Endothelial cell of umbilical vein (primary cell): ENCODE results near the gene SUGCT. TPM values are rescaled to one million over a fixed set of nuclear protein-coding genes. Genes with fewer than 3 reads are reported as not detected.

Source experiments
- BruUV-seq: library from RNA; stranded (reverse); fragments of 400-500 nt; replicated peaks from 2 replicates; lab custom pipeline; 2021; lab: Mats Ljungman, UMichigan
- CTCF ChIA-PET: fragments of 300-600, 350-600 bp; sonication (Branson Sonifier 250); formaldehyde crosslinking; loops from one replicate; lab custom pipeline; 2021; ENCODE audit warnings: antibody characterized with exemption, inconsistent platforms; lab: Charles Lee
- POLR2A ChIA-PET: fragments of 300-600, 350-600 bp; sonication (Branson Sonifier 250); formaldehyde crosslinking; loops from one replicate; lab custom pipeline; 2021; ENCODE audit warnings: antibody characterized with exemption, inconsistent platforms; lab: Charles Lee
- DNase-seq: peaks from one replicate; pipeline ENCODE4 v3.0.0-alpha.2; 2011; ENCODE audit warnings: low read depth, low spot score
- FAIRE-seq: peaks from 2 replicates; lab custom pipeline; 2011; peaks lifted over from hg19 to GRCh38; lab: Jason Lieb, UNC
- H2AFZ ChIP-seq: 2 replicates; pipeline ENCODE4 v1.6.0; 2012; ENCODE audit warnings: low read depth, low read length, control low read depth, inconsistent platforms
- H3K27ac ChIP-seq: 2 replicates; pipeline ENCODE4 v1.5.1; 2011; ENCODE audit warnings: low read depth, mild to moderate bottlenecking, control low read depth, low read length, moderate library complexity; ENCODE audit not compliant: insufficient read depth
- H3K27me3 ChIP-seq, 2 experiments: 2 replicates each; pipeline versions ENCODE4 v1.6.0 to v1.6.1; 2011; ENCODE audit warnings: low read length in 2 of 2, mixed read lengths in 1 of 2; ENCODE audit not compliant: control insufficient read depth in 2 of 2, insufficient read depth in 2 of 2
- H3K36me3 ChIP-seq, 2 experiments: 2 replicates in 1 of 2; 3 replicates in 1 of 2; pipeline ENCODE4 v1.5.1; 2011; ENCODE audit warnings: low read length in 2 of 2, mild to moderate bottlenecking in 1 of 2, moderate library complexity in 1 of 2; ENCODE audit not compliant: control insufficient read depth in 2 of 2, insufficient read depth in 2 of 2; ENCODE audit errors: extremely low read depth in 1 of 2
- H3K4me1 ChIP-seq: 3 replicates; pipeline ENCODE4 v1.5.1; 2011; ENCODE audit warnings: mild to moderate bottlenecking, low read length; ENCODE audit not compliant: control insufficient read depth, insufficient read depth; ENCODE audit errors: extremely low read depth
- H3K4me2 ChIP-seq: 2 replicates; pipeline ENCODE4 v1.6.1; 2011; ENCODE audit warnings: low read length, control low read depth, mixed read lengths; ENCODE audit not compliant: insufficient read depth
- H3K4me3 ChIP-seq, 3 experiments: fragments of 200-600 bp in 1 of 3; sonication (generic), shearing (Covaris generic) in 1 of 3; replicated peaks in 1 of 3; 2 replicates each; pipeline ENCODE4 v1.5.1; 2011 to 2016; ENCODE audit warnings: control low read depth in 3 of 3, low read length in 3 of 3, mild to moderate bottlenecking in 2 of 3, inconsistent platforms in 1 of 3, low read depth in 1 of 3, moderate library complexity in 1 of 3; ENCODE audit not compliant: insufficient read depth in 1 of 3
- H3K79me2 ChIP-seq: 2 replicates; pipeline ENCODE4 v1.6.0; 2012; ENCODE audit warnings: low read length, inconsistent platforms; ENCODE audit not compliant: control insufficient read depth, insufficient read depth
- H3K9ac ChIP-seq: replicated peaks from 2 replicates; pipeline ENCODE3; 2011; ENCODE audit warnings: low read length, control low read depth; ENCODE audit not compliant: insufficient read depth; ENCODE audit errors: extremely low read depth
- H3K9me1 ChIP-seq: replicated peaks from 3 replicates; pipeline ENCODE4 v1.6.0; 2011; ENCODE audit warnings: mild to moderate bottlenecking, low read length; ENCODE audit not compliant: control insufficient read depth, insufficient read depth; ENCODE audit errors: extremely low read depth
- H3K9me3 ChIP-seq: replicated peaks from 2 replicates; pipeline ENCODE4 v1.5.1; 2012; ENCODE audit warnings: low read length, inconsistent platforms; ENCODE audit not compliant: control insufficient read depth, insufficient read depth
- H4K20me1 ChIP-seq: replicated peaks from 2 replicates; pipeline ENCODE3; 2011; ENCODE audit warnings: mild to moderate bottlenecking, low read length; ENCODE audit not compliant: control insufficient read depth, insufficient read depth; ENCODE audit errors: extremely low read depth
- CTCF ChIP-seq, 2 donors: IDR thresholded peaks; 1 replicate in 1 of 2; 2 replicates in 1 of 2; pipeline ENCODE4 v1.5.1; 2011; ENCODE audit warnings: low read length in 2 of 2, mild to moderate bottlenecking in 2 of 2, moderate library complexity in 2 of 2, control low read depth in 1 of 2, inconsistent platforms in 1 of 2, low read depth in 1 of 2; ENCODE audit not compliant: insufficient read depth in 1 of 2; ENCODE audit errors: extremely low read depth in 1 of 2
- EZH2 ChIP-seq: IDR thresholded peaks from 2 replicates; pipeline ENCODE4 v1.6.1; 2012; ENCODE audit warnings: borderline replicate concordance, low read depth, mild to moderate bottlenecking, moderate library complexity, low read length, inconsistent platforms; ENCODE audit not compliant: severe bottlenecking
- FOS ChIP-seq: IDR thresholded peaks from 2 replicates; pipeline ENCODE4 v1.6.1; 2011; ENCODE audit warnings: mild to moderate bottlenecking, low read length, moderate library complexity, borderline replicate concordance; ENCODE audit not compliant: insufficient read depth
- GATA2 ChIP-seq: IDR thresholded peaks from 2 replicates; pipeline ENCODE4 v1.7.0; 2011; ENCODE audit warnings: low read depth, mild to moderate bottlenecking, moderate library complexity, mixed read lengths, low read length; ENCODE audit not compliant: insufficient read length, insufficient read depth
- JUN ChIP-seq: IDR thresholded peaks from 2 replicates; pipeline ENCODE4 v1.6.1; 2011; ENCODE audit warnings: borderline replicate concordance, low read depth; ENCODE audit not compliant: insufficient read length, insufficient read depth
- MAX ChIP-seq: IDR thresholded peaks from 2 replicates; pipeline ENCODE4 v1.6.1; 2011; ENCODE audit not compliant: insufficient read depth, insufficient read length
- MYC ChIP-seq: IDR thresholded peaks from one replicate; pipeline ENCODE4 v1.6.1; 2011; ENCODE audit warnings: mild to moderate bottlenecking, low read depth, low read length
- POLR2A ChIP-seq: IDR thresholded peaks from 2 replicates; pipeline ENCODE4 v1.6.1; 2012; ENCODE audit warnings: low read depth, mild to moderate bottlenecking, control low read depth, low read length
- POLR2AphosphoS5 ChIP-seq: IDR thresholded peaks from 2 replicates; pipeline ENCODE4 v1.6.1; 2012; ENCODE audit warnings: low read depth, mild to moderate bottlenecking, control low read depth, low read length, moderate library complexity; ENCODE audit not compliant: insufficient read depth
- dilution Hi-C: fragments of 300-500 bp; cut with MboI; formaldehyde crosslinking; loops from one replicate; pipeline ENCODE4 v1.15.0; 2019; ENCODE audit warnings: low sequenced_read_pairs; ENCODE audit not compliant: extremely low pct_ligation_motif_present
- intact Hi-C: fragments of 100-400 bp; cut with micrococcal nuclease; formaldehyde crosslinking; loops from one replicate; pipeline ENCODE4 v1.10.0; 2022
- polyA plus RNA-seq, 4 experiments: library from polyadenylated mRNA; depleted of rRNA in 3 of 4; stranded (reverse) in 3 of 4; unstranded in 1 of 4; fragments of >200 nt; gene quantifications; 2 replicates each; pipeline versions ENCODE4 v1.2.1 to v1.2.3, GENCODE V29; 2011 to 2012; ENCODE audit warnings: missing spikeins in 1 of 4
- total RNA-seq: library from RNA; stranded (reverse); gene quantifications from 2 replicates; pipeline ENCODE4 v1.2.3, GENCODE V29; 2021

The SUGCT gene
- total and polyA plus RNA-seq, 2 donors (not counting 3 experiments of a cell fraction or from before 2014, with no cell fraction given) = 1.2 to 1.4 TPM

GRCh38 chr7:40243076-40243475 is 108.3 kb downstream of the SUGCT start:
- no peak overlapping the region for H3K27ac ChIP-seq
- H3K9me3 ChIP-seq = no peaks in the 10 kb centered on the region
- dilution Hi-C loops (no loop called here), intact Hi-C loops (no loop called here)
- no peaks in the 10 kb centered on the region for H4K20me1 ChIP-seq
- H3K4me2 ChIP-seq = no peak overlapping the region
- no peak overlapping the region for H3K4me3 ChIP-seq
- no peaks in the 10 kb centered on the region for H3K36me3 ChIP-seq
- POLR2A ChIA-PET = no interaction called here
- H3K4me1 ChIP-seq = peaks cover 3% of the 10 kb centered on the region
- CTCF ChIA-PET = no interaction called here
- FAIRE-seq (no peak), DNase-seq (no peak)
- no peaks in the 10 kb centered on the region for H3K27me3 ChIP-seq
- no peaks in the 10 kb centered on the region for H3K79me2 ChIP-seq
- no TSS peak for BruUV-seq
- no peak overlapping the region for H2AFZ ChIP-seq
- no peak overlapping the region for H3K9ac ChIP-seq
- H3K9me1 ChIP-seq = no peaks in the 10 kb centered on the region
- TF ChIP-seq MYC (no peak), EZH2 (no peak), MAX (no peak), FOS (no peak), JUN (no peak)

DNA sequence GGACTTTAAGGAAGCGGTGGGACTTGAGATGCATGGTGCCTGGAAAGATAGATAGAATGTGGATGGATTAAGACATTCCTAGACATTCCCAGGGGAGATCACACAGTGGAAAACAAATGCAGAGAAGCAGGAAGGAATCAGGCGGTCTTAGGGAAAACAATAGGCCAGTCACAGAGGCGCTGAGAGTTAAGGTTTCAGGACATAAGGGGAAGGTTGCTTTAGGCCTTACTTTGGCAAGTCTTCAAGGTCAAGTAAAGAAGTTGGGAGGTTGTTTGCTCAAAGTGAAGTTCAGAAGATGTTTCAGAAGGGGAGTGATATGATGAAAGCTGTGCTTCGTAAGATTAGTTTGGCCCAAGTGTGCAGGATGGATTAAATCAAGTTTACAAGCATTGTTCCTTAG is 109.4 kb downstream of the SUGCT start:
- H4K20me1 ChIP-seq = no peaks in the 10 kb centered on the region
- CTCF ChIA-PET = no interaction called here
- H3K9me1 ChIP-seq = no peaks in the 10 kb centered on the region
- BruUV-seq = no TSS peak
- no peak for FAIRE-seq
- no peaks in the 10 kb centered on the region for H3K27me3 ChIP-seq
- no peaks in the 10 kb centered on the region for H3K9me3 ChIP-seq
- dilution Hi-C loops (no loop called here), intact Hi-C loops (no loop called here)
- H3K4me3 ChIP-seq = no peak overlapping the region
- H3K9ac ChIP-seq = no peak overlapping the region
- TF ChIP-seq POLR2A = no peak
- TF ChIP-seq MYC = no peak
- TF ChIP-seq CTCF (IDR thresholded peaks at IDR 0.05; ENCODE audit: extremely low read depth in 1 of 2, insufficient read depth in 1 of 2, low read depth in 1 of 2, low read length in 2 of 2) = no peak
- TF ChIP-seq FOS = no peak
- no peak for TF ChIP-seq POLR2AphosphoS5
- no peak for TF ChIP-seq JUN
- no peak for TF ChIP-seq MAX
- TF ChIP-seq EZH2 = no peak
- no peak for TF ChIP-seq GATA2
- H3K4me1 ChIP-seq = peaks cover 3% of the 10 kb centered on the region
- no peak overlapping the region for H3K4me2 ChIP-seq
- POLR2A ChIA-PET = no interaction called here
- no peaks in the 10 kb centered on the region for H3K36me3 ChIP-seq
- DNase-seq = peak; percentile 70
- no peaks in the 10 kb centered on the region for H3K79me2 ChIP-seq
- no peak overlapping the region for H3K27ac ChIP-seq
- H2AFZ ChIP-seq = peak overlapping the region; percentile 88
